ENCODE measurements around the gene FBN2.
"Not testable (repeated sequence)": the region's sequence is repeated elsewhere in the genome, so short reads cannot be mapped to it uniquely, and the experiment has no call there.

FBN2 gene

DNA sequence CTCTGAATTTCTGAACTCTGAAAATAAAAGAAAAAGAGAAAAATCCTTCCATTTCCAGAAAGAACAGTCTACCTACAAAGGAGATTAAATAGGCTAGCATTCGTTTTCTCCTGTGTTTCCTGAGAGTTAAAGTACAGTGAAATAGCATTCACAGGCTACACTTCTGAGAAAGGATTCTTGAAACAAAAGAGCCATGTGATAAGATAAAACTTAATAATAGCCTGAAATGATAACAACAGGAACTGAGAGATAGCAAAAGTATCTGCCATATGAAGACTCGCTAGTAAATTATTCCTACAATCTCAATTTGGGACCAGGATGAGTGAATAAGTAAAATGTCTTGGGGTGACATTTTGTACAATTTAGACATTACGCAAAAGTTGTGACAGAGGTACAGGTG is 62.4 kb downstream of the FBN2 start:
- no peak for DNase-seq

DNA sequence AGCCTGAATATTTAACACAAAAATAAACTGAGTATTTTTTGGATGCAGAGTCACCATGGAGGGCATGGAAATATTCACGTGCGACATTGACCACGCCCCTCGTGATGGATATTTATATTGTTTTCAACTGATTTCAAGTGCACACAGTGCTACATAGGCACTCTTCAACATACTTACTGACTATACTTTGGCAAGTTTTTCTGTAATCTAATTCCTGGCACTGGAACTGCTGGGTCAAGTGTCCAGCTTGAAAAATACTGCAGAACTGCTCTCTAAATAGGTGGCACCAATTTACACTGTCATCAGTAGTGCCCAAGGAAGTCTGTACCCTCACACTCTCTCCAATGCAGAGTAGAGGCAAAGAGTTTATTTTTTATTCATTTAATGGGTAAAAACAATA is 65.1 kb downstream of the FBN2 start:
- DNase-seq = no peak

- DNase-seq = no peak
These were observed 66.0 kb downstream of the FBN2 start for GRCh38 chr5:128472036-128472435.

GRCh38 chr5:128470663-128471062 is 67.4 kb downstream of the FBN2 start:
- DNase-seq = no peak

DNA sequence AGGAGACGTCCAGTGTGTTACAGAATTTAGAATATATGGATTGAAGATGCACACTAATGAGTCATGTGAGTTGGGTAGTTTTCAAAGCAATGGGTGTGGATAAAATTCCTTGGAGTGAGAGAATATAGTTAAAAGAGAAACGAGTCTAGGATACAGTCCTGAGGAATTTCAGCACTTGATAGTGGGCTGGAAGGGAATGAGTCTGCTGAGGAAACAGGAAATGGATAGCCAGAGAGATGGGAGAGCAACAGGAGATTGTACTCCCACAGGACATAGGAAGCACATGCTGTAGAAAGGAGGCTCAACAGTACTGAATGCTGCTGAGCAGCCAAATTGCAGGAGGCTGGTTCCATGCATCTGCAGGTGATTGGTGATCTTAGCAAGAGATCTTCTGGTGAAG is 68.1 kb downstream of the FBN2 start:
- no peak for DNase-seq

DNA sequence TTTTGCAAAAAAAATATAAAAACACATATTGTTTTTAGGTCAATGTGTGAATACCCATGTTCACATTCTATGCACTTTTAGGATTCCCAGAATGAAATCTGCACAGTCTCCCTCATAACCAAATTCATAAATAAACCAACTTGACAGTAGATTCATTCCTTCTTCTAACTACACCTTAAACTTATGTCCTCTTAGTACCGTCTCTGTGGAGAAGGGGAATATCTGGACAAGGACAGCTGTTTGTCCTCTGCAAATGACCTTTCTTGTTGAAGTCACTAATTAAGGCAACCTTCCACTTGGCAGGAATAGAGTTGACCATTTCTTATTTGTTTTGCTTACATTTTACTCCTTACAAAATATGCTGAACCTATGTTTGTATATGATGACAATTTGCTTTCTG is 71.1 kb downstream of the FBN2 start:
- DNase-seq = no peak

DNA sequence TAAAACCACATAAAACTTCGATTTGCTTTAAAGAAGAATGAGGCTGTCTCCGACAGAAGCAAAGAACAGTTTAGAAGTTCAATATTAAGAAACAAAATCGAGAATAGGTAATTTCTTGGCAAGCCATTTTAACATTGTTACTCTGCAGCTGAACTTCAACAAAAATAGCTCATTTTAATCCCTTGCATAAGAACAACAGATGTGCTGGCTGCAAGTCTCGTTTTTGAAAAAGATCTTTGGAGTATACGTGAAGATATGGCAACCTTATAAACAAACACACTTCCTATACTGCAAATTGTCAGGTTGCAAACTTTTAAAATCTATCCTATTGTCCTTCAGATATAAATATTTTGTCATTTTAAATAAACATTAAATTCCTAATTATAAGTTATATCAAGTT is 71.5 kb downstream of the FBN2 start:
- DNase-seq = no peak

DNA sequence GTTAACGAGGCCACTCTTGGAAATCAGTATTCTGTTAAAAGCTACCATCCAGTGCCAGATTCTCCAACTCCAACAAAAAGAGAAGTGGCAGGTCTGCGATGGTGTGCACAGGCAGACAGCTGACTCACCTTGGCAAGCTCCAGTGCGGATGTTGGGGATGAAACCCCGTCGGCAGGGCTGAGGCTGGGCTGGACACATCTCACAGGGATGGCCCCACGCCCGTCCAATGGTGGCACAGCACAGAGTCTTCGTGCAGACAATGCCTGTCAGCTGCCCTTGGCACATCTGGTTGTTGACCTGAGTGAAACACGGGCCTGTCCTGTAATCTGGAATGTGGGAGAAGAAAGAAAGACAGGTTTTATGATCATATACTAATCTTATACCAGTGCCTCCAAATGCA is 73.4 kb downstream of the FBN2 start:
- no peak for DNase-seq

DNA sequence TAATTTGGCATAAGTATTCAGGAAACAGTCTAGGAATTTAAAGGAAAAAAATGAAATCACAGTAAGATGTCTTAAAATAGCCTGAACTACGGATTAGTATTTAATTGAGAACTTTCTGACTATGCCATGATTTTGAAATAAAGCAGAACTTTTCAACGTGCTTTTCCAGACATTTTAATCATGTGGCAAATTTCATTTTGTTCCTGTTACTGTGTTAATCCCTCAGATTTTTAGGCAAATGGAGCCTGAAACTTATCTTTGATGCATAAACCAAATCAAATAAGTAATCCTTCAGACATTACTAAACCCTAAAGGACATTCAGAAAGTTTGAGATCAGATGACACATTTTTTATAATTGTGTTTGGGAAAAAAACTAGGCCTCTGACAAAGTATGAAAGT is 75.7 kb downstream of the FBN2 start:
- DNase-seq = no peak

DNA sequence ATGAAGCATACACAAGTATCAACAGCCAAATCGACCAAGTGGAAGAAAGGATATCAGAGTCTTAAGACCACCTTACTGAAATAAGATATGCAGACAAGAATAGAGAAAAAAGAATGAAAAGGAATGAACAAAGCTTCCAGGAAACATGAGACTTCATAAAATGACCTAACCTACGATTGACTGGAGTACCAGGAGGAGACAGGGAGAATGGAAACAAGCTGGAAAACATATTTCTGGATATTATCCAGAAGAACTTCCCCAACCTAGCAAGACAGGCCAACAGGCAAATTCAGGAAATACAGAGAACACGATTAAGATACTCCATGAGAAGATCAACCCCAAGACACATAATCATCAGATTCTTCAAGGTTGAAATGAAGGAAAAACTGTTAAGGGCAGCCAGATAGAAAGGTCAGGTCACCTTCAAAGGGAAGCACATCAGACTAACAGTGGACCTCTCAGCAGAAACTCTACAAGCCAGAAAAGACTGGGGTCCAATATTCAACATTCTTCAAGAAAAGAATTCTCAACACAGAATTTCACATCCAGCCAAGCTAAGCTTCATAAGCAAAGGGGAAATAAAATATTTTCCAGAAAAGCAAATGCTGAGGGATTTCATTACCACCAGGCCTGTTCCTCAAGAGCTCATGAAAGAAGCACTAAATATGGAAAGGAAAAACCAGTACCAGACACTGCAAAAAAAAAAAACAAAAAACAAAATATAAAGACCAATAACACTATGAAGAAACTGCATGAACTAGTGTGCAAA is 80.7 kb downstream of the FBN2 start:
- DNase-seq = not testable (repeated sequence)

GRCh38 chr5:128455841-128456361 is 82.1 kb downstream of the FBN2 start:
- DNase-seq = no peak

DNA sequence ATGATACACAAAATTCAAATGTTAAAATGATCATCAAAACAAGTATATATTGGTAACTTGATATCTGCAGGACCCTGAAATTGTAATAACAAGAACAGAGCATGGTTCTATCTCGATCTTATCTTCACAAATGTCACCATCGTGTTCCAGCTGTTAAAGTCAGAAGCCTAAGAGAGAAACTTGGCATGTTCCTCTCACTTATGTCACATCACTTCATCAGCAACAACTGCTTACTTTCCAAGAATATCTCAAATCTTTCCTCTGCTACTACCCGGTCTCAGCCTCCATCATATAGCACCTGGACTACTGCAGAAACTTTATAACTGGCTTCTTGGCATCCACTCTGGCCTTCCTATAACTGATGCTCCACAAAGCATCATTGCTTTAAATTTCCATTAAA is 84.9 kb downstream of the FBN2 start:
- DNase-seq = no peak

GRCh38 chr5:128447224-128447623 is 90.8 kb downstream of the FBN2 start:
- not testable (repeated sequence) for DNase-seq

GRCh38 chr5:128441941-128442350 is 96.1 kb downstream of the FBN2 start:
- DNase-seq = no peak

DNA sequence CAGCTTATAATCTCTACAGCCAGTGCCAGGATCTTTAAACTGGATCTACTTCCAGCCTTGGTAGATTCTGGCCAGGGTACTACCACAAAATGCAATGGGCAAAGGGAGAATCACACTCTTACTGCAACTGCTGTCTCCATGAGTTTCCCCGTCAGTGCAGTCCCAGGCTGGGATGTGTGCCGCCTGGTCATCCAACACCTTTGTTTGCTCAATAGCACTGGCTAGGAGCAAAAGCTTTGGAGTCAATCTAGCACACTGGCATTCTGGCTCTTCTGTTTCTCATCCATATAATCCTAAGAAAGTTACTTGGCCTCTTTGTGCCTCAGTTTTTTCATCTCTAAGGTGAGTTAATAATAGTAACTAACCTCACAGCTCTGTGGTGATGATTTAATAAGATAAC is 96.9 kb downstream of the FBN2 start:
- no peak for DNase-seq

GRCh38 chr5:128436749-128437188 is 101.3 kb downstream of the FBN2 start:
- DNase-seq = no peak

DNA sequence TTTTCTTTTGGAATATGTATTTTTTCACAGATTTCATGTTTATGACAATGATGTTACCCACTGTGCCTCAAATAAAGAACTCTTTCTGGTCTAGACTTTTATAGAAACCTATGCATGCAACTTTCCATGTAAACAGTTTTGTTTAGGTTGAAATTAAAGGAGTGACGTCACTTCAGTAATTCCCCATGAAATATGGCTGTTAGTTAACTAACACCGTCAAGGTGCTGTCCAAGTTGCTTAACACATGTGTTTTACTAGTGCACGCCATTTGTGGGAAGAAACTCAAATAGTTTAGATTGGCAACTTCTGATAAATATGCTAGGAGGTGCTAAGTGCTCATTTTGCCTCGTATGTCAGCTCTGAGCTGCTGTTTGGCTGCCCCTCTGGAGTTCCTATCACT is 102.2 kb downstream of the FBN2 start:
- no peak for DNase-seq

DNA sequence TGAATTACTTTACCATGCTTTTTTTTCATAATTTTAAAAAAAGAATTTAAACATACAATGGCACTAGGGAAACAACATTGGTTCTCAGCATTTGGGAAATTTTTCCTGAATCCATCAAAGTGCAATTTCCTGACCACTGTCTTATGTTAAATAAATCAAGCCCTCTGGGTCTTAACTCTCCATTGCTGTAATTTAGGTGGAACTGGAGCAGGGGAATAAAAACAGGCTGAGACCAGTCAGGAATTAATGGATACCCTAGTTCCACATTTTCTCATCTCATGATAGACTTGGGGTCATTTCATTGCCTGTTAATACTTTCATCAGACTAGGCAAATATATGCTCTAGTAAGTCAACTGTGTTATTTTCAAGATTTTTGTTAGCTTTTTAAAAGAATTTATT is 103.1 kb downstream of the FBN2 start:
- DNase-seq = no peak

GRCh38 chr5:128432913-128433440 is 105.1 kb downstream of the FBN2 start:
- DNase-seq = no peak

GRCh38 chr5:128427921-128428320 is 110.1 kb downstream of the FBN2 start:
- DNase-seq = no peak

- DNase-seq = no peak
These were observed 111.9 kb downstream of the FBN2 start for GRCh38 chr5:128426090-128426534.

DNA sequence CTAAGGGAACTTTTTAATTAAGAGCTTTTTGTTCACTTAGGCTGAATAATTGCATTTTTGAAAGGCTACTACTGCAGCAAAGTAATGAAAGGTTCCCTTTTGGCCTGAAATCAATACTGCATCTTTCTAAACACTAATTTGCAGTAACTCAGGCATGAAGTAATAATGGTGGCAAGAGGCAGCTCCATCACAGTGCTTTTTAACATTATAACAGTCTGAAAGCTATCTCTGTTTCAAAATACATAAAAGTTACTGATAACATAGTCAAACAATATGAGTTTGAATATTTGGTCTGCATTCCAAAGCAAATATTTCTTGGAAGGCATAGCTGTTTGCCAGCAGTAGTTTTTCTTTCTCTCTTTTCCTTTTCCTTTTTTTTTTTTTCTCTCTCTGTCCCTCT is 113.4 kb downstream of the FBN2 start:
- DNase-seq = no peak

DNA sequence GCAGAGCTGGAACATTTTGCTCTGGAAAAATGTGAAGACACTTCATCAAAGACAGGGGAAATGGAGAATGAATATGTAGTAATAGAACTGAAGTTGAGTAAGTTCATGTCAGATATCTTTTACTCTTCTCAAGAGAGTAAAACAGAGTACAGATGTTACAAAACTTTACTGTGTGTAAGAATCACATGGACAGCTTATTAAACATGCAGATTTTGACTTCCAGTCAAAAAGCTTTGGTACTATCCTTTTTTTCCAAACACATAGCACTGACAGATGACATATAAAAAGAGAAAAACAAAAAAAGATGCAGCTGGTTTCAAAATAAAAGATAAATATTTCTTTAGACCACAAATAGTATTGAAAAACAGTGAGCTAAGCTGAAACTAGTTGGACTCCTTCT is 115.4 kb downstream of the FBN2 start:
- no peak for DNase-seq

DNA sequence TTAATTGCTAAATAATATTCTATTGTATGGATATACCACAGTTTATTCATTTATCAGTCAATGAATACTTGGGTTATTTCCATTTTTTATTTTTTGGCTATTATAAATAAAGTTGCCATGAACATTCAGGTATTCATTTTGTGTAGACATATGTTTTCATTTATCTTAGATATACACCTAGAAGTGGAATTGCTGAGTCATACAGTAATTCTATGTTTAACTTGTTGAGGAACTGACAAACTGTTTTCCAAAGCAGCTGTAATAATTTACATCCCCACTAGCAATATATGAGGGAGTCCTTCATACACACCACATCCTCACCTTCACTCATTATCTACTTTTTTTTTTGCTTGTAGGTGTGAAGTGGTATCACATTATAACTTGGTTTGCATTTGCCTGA is 123.6 kb downstream of the FBN2 start:
- no peak for DNase-seq

GRCh38 chr5:128413356-128413755 is 124.7 kb downstream of the FBN2 start:
- no peak for DNase-seq

Data from DMS 273 treated with DMSO at 0.1 percent for 48 hours (cell line).